ENCODE data around the gene HBD.

The HBD gene

DNA sequence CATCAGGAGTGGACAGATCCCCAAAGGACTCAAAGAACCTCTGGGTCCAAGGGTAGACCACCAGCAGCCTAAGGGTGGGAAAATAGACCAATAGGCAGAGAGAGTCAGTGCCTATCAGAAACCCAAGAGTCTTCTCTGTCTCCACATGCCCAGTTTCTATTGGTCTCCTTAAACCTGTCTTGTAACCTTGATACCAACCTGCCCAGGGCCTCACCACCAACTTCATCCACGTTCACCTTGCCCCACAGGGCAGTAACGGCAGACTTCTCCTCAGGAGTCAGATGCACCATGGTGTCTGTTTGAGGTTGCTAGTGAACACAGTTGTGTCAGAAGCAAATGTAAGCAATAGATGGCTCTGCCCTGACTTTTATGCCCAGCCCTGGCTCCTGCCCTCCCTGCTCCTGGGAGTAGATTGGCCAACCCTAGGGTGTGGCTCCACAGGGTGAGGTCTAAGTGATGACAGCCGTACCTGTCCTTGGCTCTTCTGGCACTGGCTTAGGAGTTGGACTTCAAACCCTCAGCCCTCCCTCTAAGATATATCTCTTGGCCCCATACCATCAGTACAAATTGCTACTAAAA, 7.5 kb downstream of the HBD start, which contains the start of gene HBB:
HBB (minus strand) TSS at position 340 of the 579 bp plus-strand sequence; CDS start at position 290, 50 bp downstream.
- Histone ChIP-seq H3K27me3 (ENCODE audit: control insufficient read depth, insufficient read depth, low read length) (no peaks in the 10 kb centered on the region), H3K36me3 (ENCODE audit: control insufficient read depth, insufficient read depth, low read length) (no peaks in the 10 kb centered on the region), H3K9ac (ENCODE audit: low read length) (no peak within 1 kb of the TSS), H3K27ac (ENCODE audit: low read depth, low read length) (no peak within 1 kb of the TSS), H3K4me1 (ENCODE audit: control insufficient read depth, insufficient read depth, low read length) (no peaks in the 10 kb centered on the region), H3K4me3 (ENCODE audit: low read length) (no peak within 1 kb of the TSS)

DNA sequence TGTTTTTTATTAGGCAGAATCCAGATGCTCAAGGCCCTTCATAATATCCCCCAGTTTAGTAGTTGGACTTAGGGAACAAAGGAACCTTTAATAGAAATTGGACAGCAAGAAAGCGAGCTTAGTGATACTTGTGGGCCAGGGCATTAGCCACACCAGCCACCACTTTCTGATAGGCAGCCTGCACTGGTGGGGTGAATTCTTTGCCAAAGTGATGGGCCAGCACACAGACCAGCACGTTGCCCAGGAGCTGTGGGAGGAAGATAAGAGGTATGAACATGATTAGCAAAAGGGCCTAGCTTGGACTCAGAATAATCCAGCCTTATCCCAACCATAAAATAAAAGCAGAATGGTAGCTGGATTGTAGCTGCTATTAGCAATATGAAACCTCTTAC, 8.8 kb downstream of the HBD start:
- Histone ChIP-seq H3K36me3 (ENCODE audit: control insufficient read depth, insufficient read depth, low read length) (no peaks in the 10 kb centered on the region), H3K27me3 (ENCODE audit: control insufficient read depth, insufficient read depth, low read length) (no peaks in the 10 kb centered on the region), H3K9ac (ENCODE audit: low read length) (no peak overlapping the region), H3K27ac (ENCODE audit: low read depth, low read length) (no peak overlapping the region), H3K4me1 (ENCODE audit: control insufficient read depth, insufficient read depth, low read length) (no peaks in the 10 kb centered on the region), H3K4me3 (ENCODE audit: low read length) (no peak overlapping the region)

DNA sequence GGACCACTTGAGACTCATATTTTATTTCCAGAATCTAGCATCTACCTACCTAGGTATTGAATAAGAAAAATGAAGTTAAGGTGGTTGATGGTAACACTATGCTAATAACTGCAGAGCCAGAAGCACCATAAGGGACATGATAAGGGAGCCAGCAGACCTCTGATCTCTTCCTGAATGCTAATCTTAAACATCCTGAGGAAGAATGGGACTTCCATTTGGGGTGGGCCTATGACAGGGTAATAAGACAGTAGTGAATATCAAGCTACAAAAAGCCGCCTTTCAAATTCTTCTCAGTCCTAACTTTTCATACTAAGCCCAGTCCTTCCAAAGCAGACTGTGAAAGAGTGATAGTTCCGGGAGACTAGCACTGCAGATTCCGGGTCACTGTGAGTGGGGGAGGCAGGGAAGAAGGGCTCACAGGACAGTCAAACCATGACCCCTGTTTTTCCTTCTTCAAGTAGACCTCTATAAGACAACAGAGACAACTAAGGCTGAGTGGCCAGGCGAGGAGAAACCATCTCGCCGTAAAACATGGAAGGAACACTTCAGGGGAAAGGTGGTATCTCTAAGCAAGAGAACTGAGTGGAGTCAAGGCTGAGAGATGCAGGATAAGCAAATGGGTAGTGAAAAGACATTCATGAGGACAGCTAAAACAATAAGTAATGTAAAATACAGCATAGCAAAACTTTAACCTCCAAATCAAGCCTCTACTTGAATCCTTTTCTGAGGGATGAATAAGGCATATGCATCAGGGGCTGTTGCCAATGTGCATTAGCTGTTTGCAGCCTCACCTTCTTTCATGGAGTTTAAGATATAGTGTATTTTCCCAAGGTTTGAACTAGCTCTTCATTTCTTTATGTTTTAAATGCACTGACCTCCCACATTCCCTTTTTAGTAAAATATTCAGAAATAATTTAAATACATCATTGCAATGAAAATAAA, 9.5 kb downstream of the HBD start:
- H3K27ac ChIP-seq (ENCODE audit: low read depth, low read length), result no peak overlapping the region
- no peaks in the 10 kb centered on the region for H3K4me1 ChIP-seq (ENCODE audit: control insufficient read depth, insufficient read depth, low read length)
- H3K36me3 ChIP-seq (ENCODE audit: control insufficient read depth, insufficient read depth, low read length), result no peaks in the 10 kb centered on the region
- H3K27me3 ChIP-seq (ENCODE audit: control insufficient read depth, insufficient read depth, low read length), result no peaks in the 10 kb centered on the region
- H3K9ac ChIP-seq (ENCODE audit: low read length), result no peak overlapping the region
- no peak overlapping the region for H3K4me3 ChIP-seq (ENCODE audit: low read length)

DNA sequence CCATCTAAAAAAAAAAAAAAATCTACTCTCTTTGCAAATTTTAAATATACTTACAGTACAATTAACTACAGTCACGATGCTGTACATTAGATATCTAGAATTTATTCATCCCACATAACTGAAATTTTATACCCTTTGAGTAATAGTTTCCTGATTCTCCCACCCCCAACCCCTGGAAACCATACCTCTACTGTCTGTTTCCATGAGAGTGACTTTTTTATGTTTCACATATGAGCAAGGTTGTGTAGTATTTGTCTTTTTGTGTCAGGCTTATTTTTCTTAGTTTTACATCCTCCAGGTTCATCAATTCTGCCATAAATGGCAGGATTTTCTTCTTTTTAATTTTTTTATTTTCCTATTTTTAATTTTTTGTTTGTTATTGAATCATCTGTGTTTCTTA, 10.6 kb downstream of the HBD start:
- Histone ChIP-seq H3K4me3 (ENCODE audit: low read length) (no peak overlapping the region), H3K27me3 (ENCODE audit: control insufficient read depth, insufficient read depth, low read length) (no peaks in the 10 kb centered on the region), H3K9ac (ENCODE audit: low read length) (no peak overlapping the region), H3K36me3 (ENCODE audit: control insufficient read depth, insufficient read depth, low read length) (no peaks in the 10 kb centered on the region), H3K27ac (ENCODE audit: low read depth, low read length) (no peak overlapping the region), H3K4me1 (ENCODE audit: control insufficient read depth, insufficient read depth, low read length) (no peaks in the 10 kb centered on the region)

DNA sequence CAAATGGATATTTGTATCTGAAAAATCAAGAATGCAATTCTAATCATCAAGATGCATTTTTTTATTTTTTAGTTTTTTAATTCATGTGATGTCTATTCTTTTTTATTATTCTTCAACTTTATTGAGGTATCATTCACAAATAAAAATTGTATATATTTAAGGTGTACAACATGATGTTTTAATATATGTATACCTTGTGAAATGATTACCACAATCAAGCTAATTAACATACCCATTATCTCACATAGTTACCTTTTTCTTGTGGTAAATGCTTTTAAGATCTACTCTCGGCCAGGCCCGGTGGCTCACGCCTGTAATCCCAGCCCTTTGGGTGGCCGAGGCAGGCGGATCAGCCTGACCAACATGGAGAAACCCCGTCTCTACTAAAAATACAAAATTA, 11.1 kb downstream of the HBD start:
- Histone ChIP-seq H3K9ac (ENCODE audit: low read length) (no peak overlapping the region), H3K27me3 (ENCODE audit: control insufficient read depth, insufficient read depth, low read length) (no peaks in the 10 kb centered on the region), H3K4me1 (ENCODE audit: control insufficient read depth, insufficient read depth, low read length) (no peaks in the 10 kb centered on the region), H3K36me3 (ENCODE audit: control insufficient read depth, insufficient read depth, low read length) (no peaks in the 10 kb centered on the region), H3K4me3 (ENCODE audit: low read length) (no peak overlapping the region), H3K27ac (ENCODE audit: low read depth, low read length) (no peak overlapping the region)

DNA sequence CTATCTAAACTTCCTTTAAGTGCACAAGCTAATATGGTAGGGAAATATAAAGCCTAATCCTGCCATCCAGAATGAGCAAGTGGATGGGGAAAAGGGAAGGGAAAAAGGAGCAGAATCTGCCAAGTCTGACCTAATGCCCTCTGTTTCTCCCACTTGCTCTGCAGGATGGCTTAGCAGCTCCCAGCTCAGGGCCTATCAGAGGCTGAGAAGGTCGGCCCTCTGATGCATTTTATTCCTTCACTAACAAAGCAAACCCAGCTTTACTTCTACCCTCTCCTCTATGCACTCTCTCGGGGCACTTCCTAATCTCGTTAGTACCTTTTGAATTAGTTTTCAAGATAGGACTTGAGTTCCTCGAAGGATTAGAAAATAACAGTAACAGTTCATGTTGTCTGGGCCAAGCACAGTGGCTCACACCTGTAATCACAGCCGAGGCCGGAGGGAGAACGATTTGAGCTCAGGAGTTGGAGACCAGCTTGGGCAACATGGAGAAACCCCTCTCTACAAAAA, 23.9 kb downstream of the HBD start:
- H3K27ac ChIP-seq (ENCODE audit: low read depth, low read length), result no peak overlapping the region
- H3K9ac ChIP-seq (ENCODE audit: low read length), result no peak overlapping the region
- no peaks in the 10 kb centered on the region for H3K27me3 ChIP-seq (ENCODE audit: control insufficient read depth, insufficient read depth, low read length)
- H3K4me1 ChIP-seq (ENCODE audit: control insufficient read depth, insufficient read depth, low read length), result no peaks in the 10 kb centered on the region
- H3K36me3 ChIP-seq (ENCODE audit: control insufficient read depth, insufficient read depth, low read length), result no peaks in the 10 kb centered on the region
- H3K4me3 ChIP-seq (ENCODE audit: low read length), result no peak overlapping the region

DNA sequence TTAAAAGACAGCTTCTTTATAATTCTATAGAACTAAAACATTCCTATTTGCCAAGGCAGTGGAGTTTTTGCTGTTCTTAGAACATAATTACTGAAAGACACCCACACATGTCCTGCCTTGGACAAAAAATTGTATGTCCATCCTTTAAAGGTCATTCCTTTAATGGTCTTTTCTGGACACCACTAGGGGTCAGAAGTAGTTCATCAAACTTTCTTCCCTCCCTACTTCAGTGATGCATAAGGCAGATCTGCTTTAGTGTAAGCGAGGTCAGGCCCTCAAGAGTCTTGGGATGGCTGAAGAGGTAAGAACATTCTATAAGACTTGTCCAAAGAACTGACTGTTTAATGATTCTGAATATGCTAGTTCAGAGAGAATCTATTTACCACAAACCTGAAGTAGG, 29.5 kb downstream of the HBD start:
- Histone ChIP-seq H3K27ac (ENCODE audit: low read depth, low read length) (no peak overlapping the region), H3K4me1 (ENCODE audit: control insufficient read depth, insufficient read depth, low read length) (no peaks in the 10 kb centered on the region), H3K4me3 (ENCODE audit: low read length) (no peak overlapping the region), H3K36me3 (ENCODE audit: control insufficient read depth, insufficient read depth, low read length) (no peaks in the 10 kb centered on the region), H3K27me3 (ENCODE audit: control insufficient read depth, insufficient read depth, low read length) (no peaks in the 10 kb centered on the region), H3K9ac (ENCODE audit: low read length) (no peak overlapping the region)

DNA sequence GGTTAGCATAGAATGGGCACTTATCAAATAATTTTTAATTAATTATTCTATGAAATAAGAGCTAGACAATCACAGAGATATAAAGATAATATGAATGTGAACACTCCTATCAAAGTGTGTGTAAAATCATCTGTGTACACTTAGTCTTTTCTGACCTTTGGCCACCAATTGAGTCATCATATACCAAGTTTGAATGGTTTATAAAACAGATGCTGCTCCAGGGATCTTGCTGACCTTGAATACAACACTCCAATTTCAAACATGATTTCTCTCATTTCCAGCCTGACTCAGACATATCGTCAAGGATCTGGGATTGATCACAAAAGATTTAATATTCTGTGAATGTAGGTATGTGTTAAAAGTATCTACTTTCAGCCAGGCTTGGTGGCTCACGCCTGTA, 30.9 kb downstream of the HBD start:
- no peaks in the 10 kb centered on the region for H3K4me1 ChIP-seq (ENCODE audit: control insufficient read depth, insufficient read depth, low read length)
- no peak overlapping the region for H3K4me3 ChIP-seq (ENCODE audit: low read length)
- no peak overlapping the region for H3K27ac ChIP-seq (ENCODE audit: low read depth, low read length)
- no peak overlapping the region for H3K9ac ChIP-seq (ENCODE audit: low read length)
- no peaks in the 10 kb centered on the region for H3K36me3 ChIP-seq (ENCODE audit: control insufficient read depth, insufficient read depth, low read length)
- H3K27me3 ChIP-seq (ENCODE audit: control insufficient read depth, insufficient read depth, low read length), result no peaks in the 10 kb centered on the region

DNA sequence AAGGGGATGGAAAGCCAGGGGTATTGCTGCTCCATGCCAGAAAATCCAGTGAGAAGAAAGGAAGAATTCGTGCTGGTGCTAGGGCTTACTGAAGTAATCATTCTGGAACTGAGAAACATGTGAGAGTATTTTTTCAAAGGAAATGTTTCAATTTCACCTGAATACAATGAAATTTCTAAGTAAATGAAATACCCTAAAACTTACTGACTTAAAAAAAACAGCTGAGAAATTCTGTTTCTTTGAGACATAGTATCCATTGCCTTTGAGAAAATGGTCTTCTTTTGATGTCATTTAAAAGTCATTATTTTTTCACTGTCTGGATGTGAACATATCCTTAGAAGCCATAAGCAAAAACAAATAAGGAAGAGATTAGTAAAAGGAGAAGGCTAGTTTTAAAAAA, 33.7 kb downstream of the HBD start, which contains the start of gene OR51V1:
OR51V1 (minus strand) TSS at position 101 of the 400 bp plus-strand sequence; CDS start at position 101, 0 bp downstream.
- Histone ChIP-seq H3K4me1 (ENCODE audit: control insufficient read depth, insufficient read depth, low read length) (no peaks in the 10 kb centered on the region), H3K4me3 (ENCODE audit: low read length) (no peak within 1 kb of the TSS), H3K27ac (ENCODE audit: low read depth, low read length) (no peak within 1 kb of the TSS), H3K9ac (ENCODE audit: low read length) (no peak within 1 kb of the TSS), H3K27me3 (ENCODE audit: control insufficient read depth, insufficient read depth, low read length) (no peaks in the 10 kb centered on the region), H3K36me3 (ENCODE audit: control insufficient read depth, insufficient read depth, low read length) (no peaks in the 10 kb centered on the region)

DNA sequence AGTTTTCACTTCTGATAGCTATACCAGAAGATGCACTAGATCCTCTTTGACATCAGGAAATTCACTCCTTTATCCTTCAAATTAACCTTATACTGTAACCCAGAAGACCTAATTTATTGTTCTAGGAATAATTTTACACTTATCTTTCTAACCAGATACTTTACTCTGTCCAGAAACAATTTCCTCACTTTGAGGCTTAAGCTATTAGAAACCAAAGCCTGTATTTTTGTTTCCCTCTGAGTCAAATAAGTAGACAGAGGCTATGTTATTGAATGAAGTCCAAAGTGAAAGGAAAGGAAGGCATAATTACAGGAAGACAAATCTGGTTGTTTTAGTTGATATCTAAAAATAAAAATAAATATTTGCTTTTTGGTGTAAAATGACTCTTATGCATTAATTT, 36.0 kb downstream of the HBD start:
- H3K27me3 ChIP-seq (ENCODE audit: control insufficient read depth, insufficient read depth, low read length), result no peaks in the 10 kb centered on the region
- H3K36me3 ChIP-seq (ENCODE audit: control insufficient read depth, insufficient read depth, low read length), result no peaks in the 10 kb centered on the region
- no peak overlapping the region for H3K27ac ChIP-seq (ENCODE audit: low read depth, low read length)
- H3K9ac ChIP-seq (ENCODE audit: low read length), result no peak overlapping the region
- H3K4me1 ChIP-seq (ENCODE audit: control insufficient read depth, insufficient read depth, low read length), result no peaks in the 10 kb centered on the region
- no peak overlapping the region for H3K4me3 ChIP-seq (ENCODE audit: low read length)

DNA sequence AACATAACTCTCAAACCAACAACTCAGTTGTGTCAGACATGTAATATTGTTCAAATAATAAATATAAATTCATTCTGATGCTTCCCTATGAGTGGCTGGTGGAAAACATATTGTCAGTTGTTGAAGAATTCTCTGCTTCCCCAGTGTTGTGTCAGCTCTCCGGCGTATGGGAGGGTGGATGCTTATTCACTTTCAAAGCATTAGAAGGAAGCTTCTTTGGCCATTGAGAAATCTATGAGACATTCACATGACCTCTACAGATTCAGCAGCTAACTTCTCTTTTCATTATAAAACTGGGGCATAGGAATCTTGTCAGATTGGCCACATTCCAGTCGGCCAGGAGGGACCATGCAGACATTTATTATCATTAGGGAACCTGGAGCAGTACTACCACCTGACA, 36.7 kb downstream of the HBD start:
- H3K4me1 ChIP-seq (ENCODE audit: control insufficient read depth, insufficient read depth, low read length), result no peaks in the 10 kb centered on the region
- no peak overlapping the region for H3K27ac ChIP-seq (ENCODE audit: low read depth, low read length)
- no peak overlapping the region for H3K9ac ChIP-seq (ENCODE audit: low read length)

DNA sequence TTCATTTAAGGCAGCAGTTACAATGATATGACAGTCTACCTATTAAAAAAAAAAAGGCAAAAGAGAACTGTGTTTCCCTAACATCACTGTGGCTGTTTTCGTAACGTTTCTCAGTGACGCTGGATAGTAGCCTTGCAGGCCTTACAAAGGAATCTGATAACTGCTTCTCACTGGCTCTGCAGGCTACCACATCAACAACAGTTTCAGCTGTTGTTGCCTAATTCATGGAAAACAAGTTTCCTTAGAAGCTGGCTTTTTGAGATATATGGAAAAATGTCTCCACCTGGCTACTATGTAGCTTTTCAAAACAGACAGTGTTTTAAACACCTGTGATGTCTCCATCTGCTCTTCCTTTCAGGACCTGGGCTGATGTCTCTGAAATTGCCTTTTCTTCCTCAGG, 37.6 kb downstream of the HBD start:
- H3K27ac ChIP-seq (ENCODE audit: low read depth, low read length), result no peak overlapping the region
- no peaks in the 10 kb centered on the region for H3K4me1 ChIP-seq (ENCODE audit: control insufficient read depth, insufficient read depth, low read length)
- no peak overlapping the region for H3K4me3 ChIP-seq (ENCODE audit: low read length)
- no peak overlapping the region for H3K9ac ChIP-seq (ENCODE audit: low read length)
- no peaks in the 10 kb centered on the region for H3K36me3 ChIP-seq (ENCODE audit: control insufficient read depth, insufficient read depth, low read length)
- no peaks in the 10 kb centered on the region for H3K27me3 ChIP-seq (ENCODE audit: control insufficient read depth, insufficient read depth, low read length)

More for the DNA sequence above, 36.7 kb downstream of the HBD start:
- Histone ChIP-seq H3K27me3 (ENCODE audit: control insufficient read depth, insufficient read depth, low read length) (no peaks in the 10 kb centered on the region), H3K36me3 (ENCODE audit: control insufficient read depth, insufficient read depth, low read length) (no peaks in the 10 kb centered on the region), H3K4me3 (ENCODE audit: low read length) (no peak overlapping the region)
